ENCODE data around the gene FMN2.

The FMN2 gene

GRCh38 chr1:240091614-240092300 lies at the start of gene FMN2:
Gene FMN2, plus strand, starts transcription at chr1:240091883. Its CDS starts 227 bp downstream, at chr1:240092110.
- peak; percentile 18 to 95 (median 70) for DNase-seq
- intact Hi-C loops (cut with DNase I), result loop anchor here (10.0 kb wide), 1 partner anchor 53 kb away; no protein-coding TSS in a partner anchor

GRCh38 chr1:240044620-240045019 lies 47.1 kb upstream of the FMN2 start:
- DNase-seq, result no peak
- intact Hi-C loops (cut with DNase I), result no loop called here

- no peak for DNase-seq
- intact Hi-C loops (cut with DNase I), result no loop called here
These were observed 45.7 kb upstream of the FMN2 start for GRCh38 chr1:240046000-240046399.

- intact Hi-C loops (cut with DNase I), result no loop called here
- no peak for DNase-seq
These were observed 37.5 kb upstream of the FMN2 start for GRCh38 chr1:240054109-240054701.

GRCh38 chr1:240055936-240056335 lies 35.7 kb upstream of the FMN2 start:
- intact Hi-C loops (cut with DNase I), result no loop called here
- DNase-seq, result no peak

- DNase-seq, result no peak
- intact Hi-C loops (cut with DNase I), result no loop called here
These were observed 35.3 kb upstream of the FMN2 start for GRCh38 chr1:240056350-240056749.

GRCh38 chr1:240058049-240058448 lies 33.6 kb upstream of the FMN2 start:
- intact Hi-C loops (cut with DNase I), result no loop called here
- DNase-seq, result no peak

GRCh38 chr1:240068961-240069360 lies 22.7 kb upstream of the FMN2 start:
- no peak for DNase-seq

GRCh38 chr1:240070188-240070587 lies 21.5 kb upstream of the FMN2 start:
- no peak for DNase-seq
- intact Hi-C loops (cut with DNase I), result no loop called here

More at GRCh38 chr1:240068961-240069360, 22.7 kb upstream of the FMN2 start:
- intact Hi-C loops (cut with DNase I), result no loop called here

- intact Hi-C loops (cut with DNase I), result no loop called here
- no peak for DNase-seq
These were observed 18.6 kb upstream of the FMN2 start for GRCh38 chr1:240073097-240073496.

GRCh38 chr1:240074422-240074821 lies 17.3 kb upstream of the FMN2 start:
- DNase-seq, result no peak
- intact Hi-C loops (cut with DNase I), result no loop called here

GRCh38 chr1:240074908-240075307 lies 16.8 kb upstream of the FMN2 start:
- no peak for DNase-seq
- intact Hi-C loops (cut with DNase I), result no loop called here

GRCh38 chr1:240084337-240084736 lies 7.3 kb upstream of the FMN2 start:
- intact Hi-C loops (cut with DNase I), result no loop called here
- no peak for DNase-seq

GRCh38 chr1:240084749-240085148 lies 6.9 kb upstream of the FMN2 start:
- intact Hi-C loops (cut with DNase I), result no loop called here
- DNase-seq, result no peak

GRCh38 chr1:240086726-240087125 lies 5.0 kb upstream of the FMN2 start:
- intact Hi-C loops (cut with DNase I), result no loop called here
- no peak for DNase-seq

GRCh38 chr1:240090014-240090413 lies 1.7 kb upstream of the FMN2 start:
- DNase-seq, result no peak

GRCh38 chr1:240090957-240091600 lies 604 bp upstream of the FMN2 start:
- DNase-seq, result no peak
- intact Hi-C loops (cut with DNase I), result loop anchor here (10.0 kb wide), 1 partner anchor 54 kb away; no protein-coding TSS in a partner anchor

More at GRCh38 chr1:240090014-240090413, 1.7 kb upstream of the FMN2 start:
- intact Hi-C loops (cut with DNase I), result loop anchor here (10.0 kb wide), 1 partner anchor 55 kb away; no protein-coding TSS in a partner anchor

GRCh38 chr1:240092301-240093119 lies 827 bp downstream of the FMN2 start:
- intact Hi-C loops (cut with DNase I), result loop anchor here (10.0 kb wide), 1 partner anchor 52 kb away; no protein-coding TSS in a partner anchor

GRCh38 chr1:240093120-240093961 lies 1.7 kb downstream of the FMN2 start:
- intact Hi-C loops (cut with DNase I), result loop anchor here (10.0 kb wide), 1 partner anchor 51 kb away; no protein-coding TSS in a partner anchor
- peak in 6 of 10 donors; percentile 12 to 86 (median 52) for DNase-seq

More at GRCh38 chr1:240092301-240093119, 827 bp downstream of the FMN2 start:
- peak; percentile 34 to 94 (median 58) for DNase-seq

Measured in posterior cingulate gyrus (tissue), 11 donors.